HG03571 (cell line): ENCODE results near the gene G6PC1.
"Not testable (repeated sequence)": the region's sequence is repeated elsewhere in the genome, so short reads cannot be mapped to it uniquely, and the experiment has no call there.

ENCODE experiments used
- ATAC-seq: cut with Tn5 transposase; IDR thresholded peaks from one replicate; pipeline ENCODE4 v1.9.1; 2021; ENCODE audit not compliant: unreplicated experiment

The G6PC1 gene

GRCh38 chr17:42900460-42901331, at the start of gene G6PC1:
Gene G6PC1, plus strand, starts transcription at chr17:42900799. Its CDS starts 78 bp downstream, at chr17:42900877.
- no peak for ATAC-seq

GRCh38 chr17:42850954-42851353, 49.6 kb upstream of the G6PC1 start, which contains the start of gene AOC3:
Gene AOC3, plus strand, starts transcription at chr17:42851199. Its CDS starts 145 bp downstream, at chr17:42851344.
- ATAC-seq: no peak

GRCh38 chr17:42851371-42852240, 49.0 kb upstream of the G6PC1 start:
- ATAC-seq: not testable (repeated sequence)

- ATAC-seq: no peak
Measured at GRCh38 chr17:42852351-42852750, 48.2 kb upstream of the G6PC1 start.

GRCh38 chr17:42853004-42853403, 47.6 kb upstream of the G6PC1 start:
- ATAC-seq: no peak

- ATAC-seq: no peak
Measured at GRCh38 chr17:42853597-42853967, 47.0 kb upstream of the G6PC1 start.

GRCh38 chr17:42853968-42854790, 46.4 kb upstream of the G6PC1 start:
- ATAC-seq: no peak

- no peak for ATAC-seq
Measured at GRCh38 chr17:42855048-42855596, 45.5 kb upstream of the G6PC1 start.

GRCh38 chr17:42856093-42856492, 44.5 kb upstream of the G6PC1 start:
- ATAC-seq: not testable (repeated sequence)

- ATAC-seq: not testable (repeated sequence)
Measured at GRCh38 chr17:42856516-42856915, 44.1 kb upstream of the G6PC1 start.

GRCh38 chr17:42857389-42857788, 43.2 kb upstream of the G6PC1 start:
- no peak for ATAC-seq

- ATAC-seq: no peak
Measured at GRCh38 chr17:42865638-42866094, 34.9 kb upstream of the G6PC1 start.

GRCh38 chr17:42866216-42866615, 34.4 kb upstream of the G6PC1 start:
- ATAC-seq: no peak

- no peak for ATAC-seq
Measured at GRCh38 chr17:42866631-42867575, 33.7 kb upstream of the G6PC1 start.

- ATAC-seq: not testable (repeated sequence)
Measured at GRCh38 chr17:42867694-42868261, 32.8 kb upstream of the G6PC1 start.

- no peak for ATAC-seq
Measured at GRCh38 chr17:42868338-42868737, 32.3 kb upstream of the G6PC1 start.

- ATAC-seq: no peak
Measured at GRCh38 chr17:42871647-42872046, 29.0 kb upstream of the G6PC1 start.

- no peak for ATAC-seq
Measured at GRCh38 chr17:42872251-42872965, 28.2 kb upstream of the G6PC1 start.
